ENCODE data around the gene PAX6. TPM values are rescaled to one million over a fixed set of nuclear protein-coding genes. Genes with fewer than 3 reads are reported as not detected.

PAX6 gene
- polyA plus RNA-seq, 1 of the 3 experiments (the other 2 are of a cell fraction) = not detected

GRCh38 chr11:31820438-31820818, 9.3 kb upstream of the PAX6 start:
- Histone ChIP-seq H3K9me3 (no peaks in the 10 kb centered on the region), H3K27me3 (ENCODE audit: insufficient read depth) (peaks cover 100% of the 10 kb centered on the region), H3K4me3 (ENCODE audit: low read depth in 2 of 2, low read length in 1 of 2) (no peak overlapping the region), H3K27ac (ENCODE audit: low read depth in 2 of 2, low read length in 1 of 2) (no peak overlapping the region), H4K20me1 (ENCODE audit: insufficient read depth) (0 out of 2 replicates have a peak, but pooled peaks cover 5% of the 10 kb centered on the region), H3K9me2 (no peaks in the 10 kb centered on the region), H2AFZ (ENCODE audit: low read depth) (no peak overlapping the region), H3F3A (replicated peaks; ENCODE audit: insufficient read depth) (no peaks in the 10 kb centered on the region), H3K79me2 (ENCODE audit: insufficient read depth) (no peaks in the 10 kb centered on the region), H3K4me2 (no peak overlapping the region), H3K4me1 (ENCODE audit: control insufficient read depth in 1 of 2, insufficient read depth in 2 of 2, low read depth in 1 of 2, low read length in 1 of 2) (peaks cover 0 to 18% of the 10 kb centered on the region in 2 experiments; a peak in 2 of 4 replicates), H3K9ac (no peak overlapping the region), H3K36me3 (replicated peaks in 1 of 2; ENCODE audit: control insufficient read depth in 1 of 2, insufficient read depth in 2 of 2, low read length in 1 of 2) (no peaks in the 10 kb centered on the region)
- DNase-seq = peak; percentile 51
- ChIA-PET POLR2A (interaction anchor here (0.6 kb wide), 1 partner anchor 48 kb away, joined by 3 read pairs; no protein-coding TSS in a partner anchor), CTCF (interaction anchor here (0.7 to 1.2 kb wide), 2 partner anchors 12 to 16 kb away, joined by 3 read pairs; no protein-coding TSS in a partner anchor)
- 10% methylated on average over 8 of the region's 15 CpGs for WGBS (ENCODE audit: low lambda C conversion rate)
- no peak for TF ChIP-seq PBX3 (IDR thresholded peaks at IDR 0.05)
- TF ChIP-seq RFX5 (IDR thresholded peaks at IDR 0.05; ENCODE audit: low read length) = no peak
- TF ChIP-seq RXRA (IDR thresholded peaks at IDR 0.05; ENCODE audit: borderline replicate concordance, low read depth) = no peak
- no peak for TF ChIP-seq MXI1 (IDR thresholded peaks at IDR 0.05; ENCODE audit: low read depth, low read length)
- TF ChIP-seq GABPA (IDR thresholded peaks at IDR 0.05; ENCODE audit: low read depth) = no peak
- TF ChIP-seq TEAD4 (IDR thresholded peaks at IDR 0.05; ENCODE audit: borderline replicate concordance, insufficient read depth) = no peak
- no peak for TF ChIP-seq YY1 (IDR thresholded peaks at IDR 0.05; ENCODE audit: low read depth)
- no peak for TF ChIP-seq USF1 (IDR thresholded peaks at IDR 0.05; ENCODE audit: borderline replicate concordance, low read depth)
- TF ChIP-seq JUND (IDR thresholded peaks at IDR 0.05) = no peak
- no peak for TF ChIP-seq FOXM1 (IDR thresholded peaks at IDR 0.05; ENCODE audit: low read depth)
- no peak for TF ChIP-seq GATA2 (CRISPR knock-in tag; IDR thresholded peaks at IDR 0.05)
- no peak for TF ChIP-seq SIN3A (IDR thresholded peaks at IDR 0.05; ENCODE audit: borderline replicate concordance, low read depth, low read length)

- Histone ChIP-seq H4K20me1 (ENCODE audit: insufficient read depth) (peaks cover 11% of the 10 kb centered on the region; the same call in 1 of the 2 replicates), H3K4me1 (ENCODE audit: control insufficient read depth in 1 of 2, insufficient read depth in 2 of 2, low read depth in 1 of 2, low read length in 1 of 2) (peaks cover 0 to 23% of the 10 kb centered on the region in 2 experiments; a peak in 2 of 4 replicates), H3K4me2 (no peak overlapping the region), H3K79me2 (ENCODE audit: insufficient read depth) (no peaks in the 10 kb centered on the region), H3K36me3 (replicated peaks in 1 of 2; ENCODE audit: control insufficient read depth in 1 of 2, insufficient read depth in 2 of 2, low read length in 1 of 2) (no peaks in the 10 kb centered on the region), H3K27me3 (ENCODE audit: insufficient read depth) (peaks cover 100% of the 10 kb centered on the region), H3K9ac (no peak overlapping the region), H3K4me3 (ENCODE audit: low read depth in 2 of 2, low read length in 1 of 2) (no peak overlapping the region), H3F3A (replicated peaks; ENCODE audit: insufficient read depth) (no peaks in the 10 kb centered on the region), H3K27ac (ENCODE audit: low read depth in 2 of 2, low read length in 1 of 2) (no peak overlapping the region), H3K9me3 (no peaks in the 10 kb centered on the region), H2AFZ (ENCODE audit: low read depth) (no peak overlapping the region), H3K9me2 (no peaks in the 10 kb centered on the region)
- peak; percentile 38 for DNase-seq
- ChIA-PET CTCF (interaction anchor here (0.7 to 1.2 kb wide), 3 partner anchors 11 to 16 kb away, joined by 3 to 4 read pairs (median 3); no protein-coding TSS in a partner anchor), POLR2A (interaction anchor here (0.6 kb wide), 1 partner anchor 48 kb away, joined by 3 read pairs; no protein-coding TSS in a partner anchor)
- 21% methylated on average over 15 of the region's 55 CpGs for WGBS (ENCODE audit: low lambda C conversion rate)
- TF ChIP-seq SIN3A (IDR thresholded peaks at IDR 0.05; ENCODE audit: borderline replicate concordance, low read depth, low read length) (no peak), EZH2phosphoT487 (IDR thresholded peaks at IDR 0.05; ENCODE audit: borderline replicate concordance, low read depth) (no peak), TAF1 (IDR thresholded peaks at IDR 0.05; ENCODE audit: borderline replicate concordance, low read depth, low read length) (no peak), FOXJ3 (CRISPR knock-in tag; IDR thresholded peaks at IDR 0.05) (no peak), TCF12 (IDR thresholded peaks at IDR 0.05) (no peak), POLR2AphosphoS5 (IDR thresholded peaks at IDR 0.05; ENCODE audit: low read depth, low read length) (no peak), MAX (IDR thresholded peaks at IDR 0.05; ENCODE audit: low read depth) (no peak), JUND (IDR thresholded peaks at IDR 0.05) (no peak), FOXM1 (IDR thresholded peaks at IDR 0.05; ENCODE audit: low read depth) (no peak), GATA2 (CRISPR knock-in tag; IDR thresholded peaks at IDR 0.05) (no peak), RXRA (IDR thresholded peaks at IDR 0.05; ENCODE audit: borderline replicate concordance, low read depth) (no peak), REST (IDR thresholded peaks at IDR 0.05; ENCODE audit: low read depth, low read length) (no peak), RFX5 (IDR thresholded peaks at IDR 0.05; ENCODE audit: low read length) (no peak)
Observed at GRCh38 chr11:31819621-31820437, 8.7 kb upstream of the PAX6 start.
